ENCODE results near the gene NLGN1.

DNA sequence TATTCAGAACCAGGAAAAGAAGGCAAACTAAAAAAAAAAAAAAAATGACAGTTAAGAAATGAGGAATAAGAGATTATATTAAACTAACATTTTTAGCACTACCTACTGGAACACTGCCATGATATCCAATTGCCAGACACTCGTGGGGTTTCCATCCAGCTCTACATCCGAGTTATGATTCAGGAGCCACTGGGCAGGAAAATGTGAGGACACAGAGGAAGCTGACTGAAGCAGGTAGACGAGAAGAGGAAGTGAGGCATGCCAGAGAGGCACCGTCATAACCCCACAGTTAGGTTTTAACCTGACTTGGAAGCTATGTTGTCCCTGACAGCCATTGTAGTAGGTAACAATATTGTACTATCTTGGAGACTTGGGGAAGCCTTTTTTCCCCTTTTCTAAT, 495.0 kb downstream of the NLGN1 start:
- TF ChIP-seq SIN3A (conservative IDR thresholded peaks at IDR 0.05 in 1 of 2, IDR thresholded peaks at IDR 0.05 in 1 of 2; ENCODE audit: low read depth in 1 of 2, low read length in 2 of 2) (no peak), TAF1 (IDR thresholded peaks at IDR 0.05; ENCODE audit: low read depth, low read length) (no peak), CTCF (IDR thresholded peaks at IDR 0.05; ENCODE audit: control extremely low read depth in 1 of 3, insufficient read depth in 1 of 3, low read depth in 1 of 3, low read length in 3 of 3) (no peak), RBBP5 (IDR thresholded peaks at IDR 0.05; ENCODE audit: borderline replicate concordance, low read depth, low read length) (no peak), GTF2F1 (IDR thresholded peaks at IDR 0.05; ENCODE audit: borderline replicate concordance, low read depth, low read length) (no peak), POLR2A (IDR thresholded peaks at IDR 0.05; ENCODE audit: control extremely low read depth in 1 of 2, low read depth in 2 of 2, low read length in 2 of 2) (no peak), TEAD4 (IDR thresholded peaks at IDR 0.05; ENCODE audit: low read depth, low read length) (no peak), YY1 (IDR thresholded peaks at IDR 0.05; ENCODE audit: low read depth, low read length) (no peak), JUN (IDR thresholded peaks at IDR 0.05; ENCODE audit: low read depth, low read length) (no peak), ATF2 (IDR thresholded peaks at IDR 0.05; ENCODE audit: low read length) (no peak), POLR2AphosphoS5 (IDR thresholded peaks at IDR 0.05; ENCODE audit: low read depth, low read length) (no peak)
